ENCODE results near the gene DPP10. TPM values are rescaled to one million over a fixed set of nuclear protein-coding genes. Genes with fewer than 3 reads are reported as not detected.

Gene DPP10
- total RNA-seq, 1 experiment from 2014 or later, result not detected

DNA sequence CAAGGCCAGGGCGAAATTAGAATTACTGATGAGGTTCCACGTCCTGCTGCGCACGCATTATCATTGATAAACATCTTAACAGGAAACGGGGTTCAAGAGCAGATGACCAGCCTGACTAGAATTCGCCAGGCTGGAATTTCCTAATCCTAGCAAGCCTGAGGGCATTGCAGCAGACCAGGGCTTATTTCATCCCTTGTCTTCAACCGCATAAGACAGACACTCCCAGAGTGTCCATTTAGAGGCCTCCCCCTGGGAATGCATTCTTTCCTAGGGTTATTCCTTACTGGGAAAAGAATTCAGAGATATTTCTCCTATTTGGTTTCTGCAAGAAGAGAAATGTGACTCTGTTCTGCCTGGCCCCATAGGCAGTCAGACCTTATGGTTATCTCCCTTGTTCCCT is 486.8 kb downstream of the DPP10 start:
- no peak overlapping the region for H3K9ac ChIP-seq (ENCODE audit: low read length)
- POLR2A ChIA-PET (ENCODE audit: unreplicated experiment), result no interaction called here
- no peak for TF ChIP-seq EZH2 (IDR thresholded peaks at IDR 0.05; ENCODE audit: low read length, unreplicated experiment)
- no peak for TF ChIP-seq EZH2phosphoT487 (IDR thresholded peaks at IDR 0.05; ENCODE audit: borderline replicate concordance, low read length)
- TF ChIP-seq, protein P1, sequence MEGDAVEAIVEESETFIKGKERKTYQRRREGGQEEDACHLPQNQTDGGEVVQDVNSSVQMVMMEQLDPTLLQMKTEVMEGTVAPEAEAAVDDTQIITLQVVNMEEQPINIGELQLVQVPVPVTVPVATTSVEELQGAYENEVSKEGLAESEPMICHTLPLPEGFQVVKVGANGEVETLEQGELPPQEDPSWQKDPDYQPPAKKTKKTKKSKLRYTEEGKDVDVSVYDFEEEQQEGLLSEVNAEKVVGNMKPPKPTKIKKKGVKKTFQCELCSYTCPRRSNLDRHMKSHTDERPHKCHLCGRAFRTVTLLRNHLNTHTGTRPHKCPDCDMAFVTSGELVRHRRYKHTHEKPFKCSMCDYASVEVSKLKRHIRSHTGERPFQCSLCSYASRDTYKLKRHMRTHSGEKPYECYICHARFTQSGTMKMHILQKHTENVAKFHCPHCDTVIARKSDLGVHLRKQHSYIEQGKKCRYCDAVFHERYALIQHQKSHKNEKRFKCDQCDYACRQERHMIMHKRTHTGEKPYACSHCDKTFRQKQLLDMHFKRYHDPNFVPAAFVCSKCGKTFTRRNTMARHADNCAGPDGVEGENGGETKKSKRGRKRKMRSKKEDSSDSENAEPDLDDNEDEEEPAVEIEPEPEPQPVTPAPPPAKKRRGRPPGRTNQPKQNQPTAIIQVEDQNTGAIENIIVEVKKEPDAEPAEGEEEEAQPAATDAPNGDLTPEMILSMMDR (conservative IDR thresholded peaks at IDR 0.05; ENCODE audit: low read depth, low read length), result no peak
- H3K27ac ChIP-seq (ENCODE audit: low read length), result no peak overlapping the region
- no peaks in the 10 kb centered on the region for H3K36me3 ChIP-seq (ENCODE audit: low read depth, low read length)
- H3K9me3 ChIP-seq (ENCODE audit: low read length), result no peaks in the 10 kb centered on the region
- no peaks in the 10 kb centered on the region for H3K4me1 ChIP-seq (ENCODE audit: insufficient read depth, low read length)
- no peaks in the 10 kb centered on the region for H3F3A ChIP-seq (ENCODE audit: low read length, unreplicated experiment)
- no TSS peak for BruUV-seq (replicated peaks)
- H4K20me1 ChIP-seq (ENCODE audit: low read length), result no peaks in the 10 kb centered on the region
- H3K27me3 ChIP-seq (ENCODE audit: low read length), result no peaks in the 10 kb centered on the region
- CTCF ChIA-PET, result no interaction called here
- no peak overlapping the region for H3K4me2 ChIP-seq (ENCODE audit: low read length)
- H3K9me2 ChIP-seq (replicated peaks; ENCODE audit: low read length), result no peaks in the 10 kb centered on the region
- DNase-seq, result peak; percentile 2
- H2AFZ ChIP-seq (ENCODE audit: low read length), result no peak overlapping the region
- no peak overlapping the region for H3K4me3 ChIP-seq (ENCODE audit: low read length)
- intact Hi-C loops (cut with micrococcal nuclease), result no loop called here
- no peak for ATAC-seq
- no peaks in the 10 kb centered on the region for H3K79me2 ChIP-seq (ENCODE audit: low read length)

DNA sequence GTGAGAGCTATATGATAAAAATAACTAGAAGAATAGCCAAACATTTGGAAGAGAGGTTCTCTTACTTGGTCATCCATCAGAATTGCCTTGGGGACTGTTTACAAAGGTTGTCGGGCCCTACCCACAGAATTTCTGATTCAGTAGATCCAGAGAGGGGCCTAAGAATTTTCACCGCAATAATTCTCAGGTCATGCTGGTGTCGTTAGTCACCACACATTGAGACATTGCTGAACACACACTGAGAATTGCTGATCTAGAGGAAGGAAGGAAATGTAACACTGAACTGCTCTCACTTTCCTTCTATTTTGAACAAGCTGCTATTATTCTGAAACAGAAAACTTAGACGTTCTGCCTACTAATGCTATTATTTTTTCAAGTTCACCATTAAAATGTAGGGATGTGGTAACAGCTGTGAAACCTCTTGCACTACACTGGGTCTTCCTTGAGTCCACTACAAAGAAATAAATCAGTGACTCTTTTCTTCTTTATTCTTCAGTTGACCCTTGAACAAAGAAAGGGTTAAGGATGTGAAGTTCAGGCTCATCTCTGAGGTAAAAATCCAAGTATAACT is 491.3 kb downstream of the DPP10 start:
- Histone ChIP-seq H3F3A (ENCODE audit: low read length, unreplicated experiment) (no peaks in the 10 kb centered on the region), H3K4me2 (ENCODE audit: low read length) (no peak overlapping the region), H3K27me3 (ENCODE audit: low read length) (peaks cover 19% of the 10 kb centered on the region; the same call in 1 of the 2 replicates), H3K9me3 (ENCODE audit: low read length) (no peaks in the 10 kb centered on the region), H3K4me1 (ENCODE audit: insufficient read depth, low read length) (no peaks in the 10 kb centered on the region), H3K27ac (ENCODE audit: low read length) (no peak overlapping the region), H3K4me3 (ENCODE audit: low read length) (no peak overlapping the region), H2AFZ (ENCODE audit: low read length) (no peak overlapping the region), H3K9ac (ENCODE audit: low read length) (no peak overlapping the region), H3K79me2 (ENCODE audit: low read length) (no peaks in the 10 kb centered on the region), H3K9me2 (replicated peaks; ENCODE audit: low read length) (no peaks in the 10 kb centered on the region), H3K36me3 (ENCODE audit: low read depth, low read length) (no peaks in the 10 kb centered on the region), H4K20me1 (ENCODE audit: low read length) (no peaks in the 10 kb centered on the region)
- TF ChIP-seq EZH2 (IDR thresholded peaks at IDR 0.05; ENCODE audit: low read length, unreplicated experiment) (no peak), EZH2phosphoT487 (IDR thresholded peaks at IDR 0.05; ENCODE audit: borderline replicate concordance, low read length) (no peak)
- TF ChIP-seq, protein P1 (conservative IDR thresholded peaks at IDR 0.05; ENCODE audit: low read depth, low read length), result no peak
- BruUV-seq (replicated peaks), result no TSS peak
- CTCF ChIA-PET, result no interaction called here
- ATAC-seq (no peak), DNase-seq (no peak)
- POLR2A ChIA-PET (ENCODE audit: unreplicated experiment), result no interaction called here
- intact Hi-C loops (cut with micrococcal nuclease), result no loop called here

DNA sequence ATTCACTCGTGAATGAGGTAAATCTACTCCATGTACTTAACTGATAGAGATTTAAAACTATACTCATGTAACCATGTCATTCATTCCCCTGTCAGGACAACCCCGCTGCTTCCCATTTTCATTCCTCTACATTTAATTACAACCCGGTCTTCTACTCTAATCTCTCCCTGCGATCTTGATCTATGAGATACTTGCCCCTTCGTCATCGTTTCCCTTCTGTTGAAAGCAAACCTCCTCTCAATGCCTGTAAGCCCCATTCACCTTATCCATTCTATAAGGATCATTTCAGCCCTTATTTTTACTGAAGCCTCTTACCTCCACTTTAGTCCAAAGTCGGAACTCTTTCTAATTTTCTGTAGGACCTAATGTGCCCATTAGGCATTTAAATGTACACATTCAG is 492.6 kb downstream of the DPP10 start:
- Histone ChIP-seq H3F3A (ENCODE audit: low read length, unreplicated experiment) (no peaks in the 10 kb centered on the region), H3K27ac (ENCODE audit: low read length) (no peak overlapping the region), H4K20me1 (ENCODE audit: low read length) (no peaks in the 10 kb centered on the region), H3K4me2 (ENCODE audit: low read length) (no peak overlapping the region), H3K36me3 (ENCODE audit: low read depth, low read length) (no peaks in the 10 kb centered on the region), H3K9me3 (ENCODE audit: low read length) (no peaks in the 10 kb centered on the region), H3K27me3 (ENCODE audit: low read length) (peaks cover 19% of the 10 kb centered on the region; the same call in 1 of the 2 replicates), H3K4me1 (ENCODE audit: insufficient read depth, low read length) (no peaks in the 10 kb centered on the region), H2AFZ (ENCODE audit: low read length) (no peak overlapping the region), H3K79me2 (ENCODE audit: low read length) (no peaks in the 10 kb centered on the region), H3K9ac (ENCODE audit: low read length) (no peak overlapping the region), H3K9me2 (replicated peaks; ENCODE audit: low read length) (no peaks in the 10 kb centered on the region), H3K4me3 (ENCODE audit: low read length) (no peak overlapping the region)
- CTCF ChIA-PET, result no interaction called here
- BruUV-seq (replicated peaks), result no TSS peak
- ATAC-seq, result no peak
- TF ChIP-seq EZH2 (IDR thresholded peaks at IDR 0.05; ENCODE audit: low read length, unreplicated experiment) (no peak), EZH2phosphoT487 (IDR thresholded peaks at IDR 0.05; ENCODE audit: borderline replicate concordance, low read length) (no peak)
- TF ChIP-seq, protein P1 (conservative IDR thresholded peaks at IDR 0.05; ENCODE audit: low read depth, low read length), result no peak
- POLR2A ChIA-PET (ENCODE audit: unreplicated experiment), result no interaction called here
- no peak for DNase-seq
- intact Hi-C loops (cut with micrococcal nuclease), result no loop called here

Data from PC-3 (cell line).